ENCODE results near the gene MMUT.
A peak's percentile ranks its signal among the peaks of the same experiment; 100 is the strongest.
"Not testable (repeated sequence)": the region's sequence is repeated elsewhere in the genome, so short reads cannot be mapped to it uniquely, and the experiment has no call there.

Gene MMUT

DNA sequence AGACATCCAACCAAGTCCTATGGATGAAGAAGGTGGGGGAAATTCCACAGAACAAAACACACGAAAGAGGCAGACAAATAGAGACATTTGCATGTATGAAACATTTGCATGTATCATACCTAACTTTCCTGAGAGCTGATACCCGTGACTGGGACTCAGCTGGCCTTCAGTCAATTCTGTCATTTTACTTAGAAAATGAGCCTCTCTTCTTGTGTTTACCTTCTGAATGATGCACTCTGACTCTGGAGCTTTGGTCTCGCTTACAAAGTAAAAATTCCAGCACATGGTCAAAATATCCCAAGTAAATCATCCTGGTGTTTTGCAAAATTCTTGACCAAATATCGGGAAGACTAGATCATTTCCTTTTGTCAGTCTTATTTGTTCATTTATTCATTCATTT is 46.9 kb downstream of the MMUT start:
- no peak for DNase-seq

GRCh38 chr6:49415358-49415757 is 47.7 kb downstream of the MMUT start:
- DNase-seq = peak; percentile 5

DNA sequence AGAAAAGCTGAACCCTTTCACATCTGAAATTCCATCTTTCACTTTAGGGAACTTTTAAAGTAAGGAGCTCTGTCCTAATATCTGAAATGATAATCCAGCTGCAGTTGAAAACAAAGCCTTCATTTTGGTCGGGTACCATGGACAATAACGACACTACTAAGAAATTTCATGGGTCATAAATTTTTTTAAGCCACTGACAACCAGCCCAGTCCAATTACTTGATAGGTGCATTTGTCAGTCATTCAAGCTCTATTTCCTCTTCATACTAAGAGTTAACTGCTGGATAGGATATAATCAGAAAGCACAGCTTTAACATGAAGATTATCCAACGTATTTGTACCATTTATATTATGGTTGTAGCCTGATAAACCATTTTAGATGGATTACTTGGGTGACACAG is 52.5 kb downstream of the MMUT start:
- no peak for DNase-seq

DNA sequence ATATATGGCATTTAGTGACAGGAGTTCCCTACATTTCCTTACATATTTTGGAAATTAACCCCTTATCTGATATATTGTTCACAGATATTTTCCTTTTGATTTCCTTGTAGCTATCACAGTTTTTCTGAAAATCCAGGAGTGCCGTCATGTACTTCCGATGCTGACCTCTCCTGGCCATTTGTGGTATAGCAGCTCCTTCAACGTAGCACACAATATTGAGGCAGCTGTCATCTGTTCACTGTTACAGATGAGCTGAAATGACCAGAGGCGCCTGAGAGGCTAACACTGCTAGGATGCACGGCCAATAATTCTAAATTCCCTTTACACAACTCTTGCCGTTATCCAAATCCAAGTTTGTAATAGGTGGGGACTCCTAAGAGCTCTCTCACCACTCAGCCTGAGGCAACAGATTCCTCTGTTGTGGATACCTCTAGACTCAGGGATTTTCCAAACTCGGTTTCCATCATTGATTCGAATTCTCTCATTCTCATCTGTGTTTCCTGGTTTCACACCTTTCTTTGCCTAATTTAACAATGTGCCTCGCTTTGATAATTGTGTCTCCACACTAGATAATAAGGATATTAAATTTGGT is 53.0 kb downstream of the MMUT start:
- peak; percentile 74 for DNase-seq

GRCh38 chr6:49406250-49406970 is 56.6 kb downstream of the MMUT start:
- DNase-seq = no peak

DNA sequence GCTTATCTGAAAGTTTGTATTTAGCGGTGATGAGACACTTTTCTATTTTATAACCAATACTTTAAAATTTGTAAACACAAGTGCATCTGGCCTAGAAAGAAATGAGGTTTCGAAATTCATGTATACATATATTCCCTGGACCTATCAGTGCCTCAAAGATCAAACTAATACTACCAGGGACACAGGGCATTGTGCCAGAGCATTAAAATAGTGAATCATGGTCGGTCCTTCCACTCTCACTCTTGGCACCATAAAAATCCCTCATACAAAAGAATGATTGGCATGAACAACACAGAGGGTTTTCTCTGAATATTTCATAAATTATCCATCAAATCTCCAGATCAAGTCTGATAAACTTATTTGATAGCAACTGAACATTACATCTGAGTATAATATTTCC is 62.0 kb downstream of the MMUT start:
- peak; percentile 23 for DNase-seq

DNA sequence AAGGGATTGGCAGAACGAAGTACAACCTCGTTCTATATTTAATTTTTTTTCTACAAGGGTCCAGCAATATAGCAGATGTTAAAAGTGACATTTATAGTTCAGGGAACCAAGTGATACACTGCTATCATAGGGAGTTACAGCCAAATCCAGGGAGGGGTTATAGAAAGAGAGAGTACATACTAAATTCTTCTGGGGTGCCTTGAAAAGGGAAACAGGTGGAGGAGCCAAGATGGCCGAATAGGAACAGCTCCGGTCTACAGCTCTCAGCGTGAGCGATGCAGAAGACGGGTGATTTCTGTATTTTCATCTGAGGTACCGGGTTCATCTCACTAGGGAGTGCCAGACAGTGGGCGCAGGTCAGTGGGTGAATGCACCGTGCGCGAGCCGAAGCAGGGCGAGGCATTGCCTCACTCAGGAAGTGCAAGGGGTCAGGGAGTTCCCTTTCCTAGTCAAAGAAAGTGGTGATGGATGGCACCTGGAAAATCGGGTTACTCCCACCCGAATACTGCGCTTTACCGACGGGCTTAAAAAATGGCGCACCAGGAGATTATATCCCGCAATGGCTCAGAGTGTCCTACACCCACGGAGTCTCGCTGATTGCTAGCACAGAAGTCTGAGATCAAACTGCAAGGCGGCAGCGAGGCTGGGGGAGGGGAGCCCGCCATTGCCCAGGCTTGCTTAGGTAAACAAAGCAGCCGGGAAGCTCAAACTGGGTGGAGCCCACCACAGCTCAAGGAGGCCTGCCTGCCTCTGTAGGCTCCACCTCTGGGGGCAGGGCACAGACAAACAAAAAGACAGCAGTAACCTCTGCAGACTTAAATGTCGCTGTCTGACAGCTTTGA is 76.2 kb downstream of the MMUT start:
- not testable (repeated sequence) for DNase-seq

DNA sequence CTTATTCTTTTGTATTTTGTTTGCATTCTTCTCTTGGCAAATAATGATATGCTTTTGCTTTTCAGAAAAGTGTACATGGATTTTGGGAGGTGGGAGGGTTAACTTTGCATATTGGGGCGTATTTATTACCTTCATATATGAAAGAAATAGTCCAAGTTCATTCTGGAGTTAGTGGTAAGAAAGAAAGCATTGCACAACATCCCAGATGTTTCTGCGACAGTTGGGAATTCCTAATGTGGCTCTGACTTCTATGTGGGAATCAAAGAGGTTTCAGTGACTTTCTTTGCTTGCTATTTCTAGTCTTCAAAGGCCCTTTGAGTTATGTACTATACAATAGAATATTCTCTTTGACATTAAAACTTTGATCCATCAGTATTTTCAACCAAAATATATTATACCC is 78.1 kb downstream of the MMUT start:
- DNase-seq = no peak

Measured in EL (cell line).